MM.1S (cell line): ENCODE measurements around the gene TTC9.

Experiments used
- CTCF ChIP-seq: fragments of 300-600 bp; sonication (generic); IDR thresholded peaks from 2 replicates; pipeline ENCODE4 v1.5.1; 2016; ENCODE audit warnings: antibody characterized with exemption, low read length, mixed read lengths
- EZH2 ChIP-seq: fragments of 300-600 bp; sonication (generic); optimal IDR thresholded peaks from 2 replicates; pipeline ENCODE3; 2017; ENCODE audit warnings: low read depth, mild to moderate bottlenecking, antibody characterized with exemption, low read length, mixed read lengths

- TF ChIP-seq EZH2 (no peak), CTCF (no peak)
Observed at GRCh38 chr14:70597731-70598130, 44.0 kb upstream of the TTC9 start.
